Measurements from ENCODE around the gene ARHGAP27. TPM values are rescaled to one million over a fixed set of nuclear protein-coding genes. Genes with fewer than 3 reads are reported as not detected.
"Not testable (repeated sequence)": the region's sequence is repeated elsewhere in the genome, so short reads cannot be mapped to it uniquely, and the experiment has no call there.

Gene ARHGAP27
- total RNA-seq, 1 donor: 46.6 TPM

GRCh38 chr17:45367216-45367615 is 65.5 kb downstream of the ARHGAP27 start:
- no peak for DNase-seq (ENCODE audit: low read depth in 2 of 3, low spot score in 2 of 3)

GRCh38 chr17:45366691-45367090 is 66.0 kb downstream of the ARHGAP27 start:
- no peak for DNase-seq (ENCODE audit: low read depth in 2 of 3, low spot score in 2 of 3)

- DNase-seq (ENCODE audit: low read depth in 2 of 3, low spot score in 2 of 3): no peak
Observed at GRCh38 chr17:45366049-45366448, 66.6 kb downstream of the ARHGAP27 start.

- no peak for DNase-seq (ENCODE audit: low read depth in 2 of 3, low spot score in 2 of 3)
Observed at GRCh38 chr17:45364531-45365390, 67.9 kb downstream of the ARHGAP27 start.

GRCh38 chr17:45363498-45363897 is 69.2 kb downstream of the ARHGAP27 start:
- DNase-seq (ENCODE audit: low read depth in 2 of 3, low spot score in 2 of 3): no peak

GRCh38 chr17:45361976-45362375 is 70.7 kb downstream of the ARHGAP27 start:
- DNase-seq (ENCODE audit: low read depth in 2 of 3, low spot score in 2 of 3): no peak

- no peak for DNase-seq (ENCODE audit: low read depth in 2 of 3, low spot score in 2 of 3)
Observed at GRCh38 chr17:45361451-45361850, 71.2 kb downstream of the ARHGAP27 start.

GRCh38 chr17:45357364-45357997 is 75.2 kb downstream of the ARHGAP27 start:
- DNase-seq (ENCODE audit: low read depth in 2 of 3, low spot score in 2 of 3): no peak

GRCh38 chr17:45355087-45355486 is 77.6 kb downstream of the ARHGAP27 start:
- no peak for DNase-seq (ENCODE audit: low read depth in 2 of 3, low spot score in 2 of 3)

GRCh38 chr17:45353043-45353442 is 79.6 kb downstream of the ARHGAP27 start:
- DNase-seq (ENCODE audit: low read depth in 2 of 3, low spot score in 2 of 3): peak in 1 of 3 donors; percentile 16

- DNase-seq (ENCODE audit: low read depth in 2 of 3, low spot score in 2 of 3): no peak
Observed at GRCh38 chr17:45351831-45352230, 80.8 kb downstream of the ARHGAP27 start.

GRCh38 chr17:45347444-45347843 is 85.2 kb downstream of the ARHGAP27 start:
- no peak for DNase-seq (ENCODE audit: low read depth in 2 of 3, low spot score in 2 of 3)

GRCh38 chr17:45346216-45347015 is 86.3 kb downstream of the ARHGAP27 start:
- DNase-seq (ENCODE audit: low read depth in 2 of 3, low spot score in 2 of 3): no peak

- DNase-seq (ENCODE audit: low read depth in 2 of 3, low spot score in 2 of 3): peak in 2 of 3 donors; percentile 81 to 97
Observed at GRCh38 chr17:45345554-45346215, 87.0 kb downstream of the ARHGAP27 start.

- DNase-seq (ENCODE audit: low read depth in 2 of 3, low spot score in 2 of 3): no peak
Observed at GRCh38 chr17:45345246-45345553, 87.5 kb downstream of the ARHGAP27 start.

- DNase-seq (ENCODE audit: low read depth in 2 of 3, low spot score in 2 of 3): not testable (repeated sequence)
Observed at GRCh38 chr17:45343967-45344664, 88.6 kb downstream of the ARHGAP27 start.
